Stimulated activated CD4-positive, alpha-beta T cell treated with anti-CD3 and anti-CD28 coated beads, Interleukin-1b, Interleukin-23, amount 100 ng/mL, for 1 hour (primary cell): ENCODE results near the gene ADGRD1.

Experiments used
- DNase-seq, 2 donors: peaks; one replicate each; pipeline ENCODE4 v3.0.0-alpha.2; 2020; ENCODE audit warnings: low read depth in 2 of 2

ADGRD1 gene

DNA sequence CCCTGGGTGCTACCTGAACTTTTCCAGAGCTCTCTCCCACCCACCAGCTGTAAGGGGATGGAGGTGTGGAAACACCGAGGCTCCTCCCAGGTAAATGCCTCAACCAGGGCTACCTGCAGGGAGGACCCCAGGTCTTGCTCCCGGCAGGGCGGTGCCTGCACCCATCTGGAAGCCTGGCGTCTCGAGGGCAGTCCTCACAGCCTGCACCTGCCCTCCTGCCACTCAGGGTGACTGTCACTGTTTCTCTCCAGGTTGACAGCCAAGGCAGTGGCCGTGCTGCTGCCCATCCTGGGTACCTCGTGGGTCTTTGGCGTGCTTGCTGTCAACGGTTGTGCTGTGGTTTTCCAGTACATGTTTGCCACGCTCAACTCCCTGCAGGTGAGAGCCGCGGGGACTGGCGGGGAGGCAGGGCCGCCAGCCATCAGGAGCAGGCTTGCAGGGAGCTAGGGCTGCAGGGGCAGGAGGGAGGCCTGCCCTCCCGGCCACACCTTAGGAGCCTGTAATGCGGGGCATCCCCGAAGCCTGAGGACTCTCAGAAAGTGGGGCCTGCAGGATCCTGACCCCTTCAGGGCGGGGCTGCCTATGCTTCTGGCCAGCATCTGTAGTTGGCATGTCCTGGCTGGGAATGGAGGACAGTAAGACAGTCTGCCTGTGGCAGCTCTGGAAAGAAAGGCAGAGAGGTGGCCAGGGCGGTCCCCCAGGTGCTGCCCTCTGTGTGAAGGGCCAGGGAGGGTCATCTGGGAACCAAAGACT, 182.3 kb downstream of the ADGRD1 start:
- no peak for DNase-seq

DNA sequence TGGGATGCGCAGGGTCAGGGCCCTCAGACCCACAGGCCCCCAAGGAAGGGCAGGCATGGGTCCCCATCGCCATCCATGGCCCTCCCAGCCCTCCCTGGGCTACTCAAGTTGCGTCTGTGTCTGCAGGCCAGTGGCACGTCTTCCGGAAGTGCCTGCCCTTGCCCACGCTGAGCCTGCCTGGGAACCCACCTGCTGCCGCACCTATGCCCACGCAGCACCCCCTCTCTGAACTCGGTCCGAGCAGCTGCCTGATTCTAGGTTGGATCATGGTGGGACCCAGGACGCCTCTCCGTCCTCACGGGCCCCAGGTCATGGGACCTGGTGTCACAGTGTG, 182.8 kb downstream of the ADGRD1 start:
- DNase-seq = no peak

DNA sequence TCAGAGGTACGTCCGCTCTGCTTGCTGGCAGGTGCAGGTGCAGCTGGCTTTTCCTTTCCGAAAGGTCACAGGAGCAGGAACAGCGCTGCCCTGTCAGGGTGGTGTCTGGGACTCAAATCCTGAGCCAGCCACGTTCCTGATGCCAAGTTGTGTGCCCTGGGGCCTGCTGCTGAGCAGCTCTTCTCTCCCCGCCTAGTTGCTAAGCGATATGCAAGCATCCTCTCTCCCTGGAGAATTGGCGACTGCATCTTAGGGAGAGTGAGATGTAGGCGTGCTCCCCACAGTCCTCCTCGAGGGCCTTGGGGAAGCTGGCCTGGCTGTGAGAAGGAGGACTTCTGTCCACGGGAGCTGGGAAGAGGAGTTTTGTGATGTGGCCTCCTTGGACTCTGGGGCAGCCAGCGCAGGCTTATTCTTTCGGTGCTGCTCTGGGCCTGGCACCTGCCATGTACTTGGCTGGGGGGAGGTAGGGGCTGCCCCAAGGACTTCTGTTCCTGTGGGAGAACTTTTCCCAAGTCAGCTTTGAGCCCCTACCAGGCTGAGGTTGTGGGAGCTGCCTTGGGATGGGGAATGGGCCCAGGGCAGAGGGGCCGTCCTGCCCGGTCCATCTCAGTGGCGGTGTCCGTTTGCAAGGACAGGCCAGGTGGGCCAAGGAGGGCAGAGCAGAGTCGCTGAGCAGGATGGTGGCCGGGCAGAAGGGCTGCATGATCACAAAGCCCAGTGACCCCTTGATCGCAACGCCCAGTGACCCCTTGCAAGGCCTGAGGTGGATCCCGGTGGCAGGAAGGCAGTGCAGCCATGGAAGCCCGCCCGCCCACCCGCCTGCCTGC, 183.5 kb downstream of the ADGRD1 start:
- DNase-seq = no peak

DNA sequence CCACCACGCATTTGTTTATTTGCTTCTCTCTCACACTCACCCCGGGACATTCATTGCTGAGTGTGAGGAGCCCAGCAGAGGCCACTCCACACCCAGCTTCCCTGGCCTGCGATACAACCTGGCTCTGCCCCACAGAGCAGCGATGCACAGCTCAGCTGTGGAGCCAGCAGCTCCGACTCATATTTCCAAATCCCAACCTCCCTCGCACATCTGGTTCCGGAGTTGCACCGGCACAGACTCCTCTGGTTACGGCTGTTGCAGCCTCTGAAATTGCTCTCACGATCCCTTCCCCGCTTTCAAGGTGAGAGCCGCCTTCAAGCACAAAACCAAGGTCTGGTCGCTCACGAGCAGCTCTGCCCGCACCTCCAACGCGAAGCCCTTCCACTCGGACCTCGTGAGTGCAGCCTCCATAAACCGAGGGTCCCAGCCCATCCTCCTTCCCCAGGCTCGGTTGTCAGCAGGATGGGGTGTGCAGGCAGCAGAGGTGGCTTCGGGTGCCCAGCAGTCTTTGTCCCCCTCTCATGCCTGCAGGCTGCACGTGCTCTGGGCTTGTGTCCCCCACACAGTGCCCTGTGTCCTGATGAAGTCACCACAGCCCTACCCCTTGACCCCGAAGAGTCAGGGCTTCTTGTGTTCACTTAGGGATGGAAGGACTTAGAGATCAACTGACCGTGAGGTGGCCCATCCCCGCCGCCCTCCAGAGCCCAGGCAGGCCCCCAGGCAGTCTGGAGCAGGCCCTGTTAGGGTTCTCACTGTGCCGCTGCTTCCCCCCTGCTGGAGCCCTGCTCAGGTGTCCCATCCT, 184.3 kb downstream of the ADGRD1 start:
- DNase-seq = no peak

DNA sequence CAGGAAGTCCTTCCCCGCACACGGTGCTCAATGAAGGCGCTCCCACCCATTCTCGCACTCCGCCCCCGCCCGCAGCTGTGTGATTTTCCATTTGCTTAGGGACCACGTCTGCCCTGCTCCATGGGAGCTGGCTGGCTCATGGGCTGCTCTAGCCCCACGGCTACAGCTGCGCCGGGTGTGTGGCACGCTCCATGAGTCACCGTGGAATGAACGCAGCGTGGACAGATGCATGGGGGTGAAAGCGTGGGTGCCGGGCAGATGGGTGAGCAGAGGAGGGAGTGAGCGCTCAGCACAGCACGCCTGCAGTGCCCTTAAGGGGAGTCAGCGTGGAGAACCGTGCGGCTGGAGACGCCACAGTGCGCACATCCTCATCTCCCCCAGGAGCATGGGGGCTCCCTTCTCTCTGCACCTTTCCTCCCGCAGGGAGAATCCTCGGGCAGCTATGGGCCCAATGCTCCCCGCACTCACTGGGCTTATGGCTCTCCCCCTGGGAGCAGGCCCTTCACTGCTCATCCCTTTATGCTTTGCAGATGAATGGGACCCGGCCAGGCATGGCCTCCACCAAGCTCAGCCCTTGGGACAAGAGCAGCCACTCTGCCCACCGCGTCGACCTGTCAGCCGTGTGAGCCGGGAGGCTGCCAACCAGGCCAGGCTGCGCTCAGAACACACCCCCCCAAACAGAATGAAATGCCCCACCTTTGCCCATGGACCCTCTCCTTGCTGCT, 185.1 kb downstream of the ADGRD1 start:
- no peak for DNase-seq

DNA sequence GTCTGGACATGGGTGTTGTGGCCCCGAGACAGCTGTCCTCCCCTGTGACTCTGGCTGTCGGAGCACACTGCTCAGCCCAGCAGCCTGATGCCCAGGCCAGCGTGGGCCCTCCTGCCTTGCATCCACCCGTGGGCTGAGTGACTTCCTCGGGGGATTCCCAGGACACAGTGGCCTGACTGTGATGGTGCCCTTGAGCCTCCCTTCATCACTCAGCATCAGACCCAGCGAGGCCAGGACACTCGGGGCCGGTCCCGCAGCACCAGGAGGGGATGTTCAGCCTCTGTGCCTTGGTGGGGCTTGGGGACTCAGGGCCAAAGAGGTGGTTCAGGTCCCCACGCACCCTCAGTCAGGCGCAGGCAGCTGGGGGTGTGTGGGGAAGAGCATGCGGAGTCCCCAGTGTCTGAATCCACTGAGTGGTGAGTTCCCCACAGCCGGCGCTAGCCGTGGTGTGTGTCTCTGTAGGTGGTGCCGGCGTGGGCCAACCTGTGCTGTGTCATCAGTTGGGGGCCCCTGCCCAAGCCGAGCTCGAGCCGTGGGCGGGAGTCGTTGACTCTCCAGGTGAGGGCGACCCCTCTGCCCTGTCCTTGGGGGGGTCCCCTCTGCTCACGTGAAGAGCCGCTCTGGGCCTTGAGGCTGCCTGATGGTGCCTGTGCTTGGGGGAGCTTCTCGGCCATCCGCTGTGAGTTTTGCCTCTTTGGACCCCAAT, 185.8 kb downstream of the ADGRD1 start:
- no peak for DNase-seq

DNA sequence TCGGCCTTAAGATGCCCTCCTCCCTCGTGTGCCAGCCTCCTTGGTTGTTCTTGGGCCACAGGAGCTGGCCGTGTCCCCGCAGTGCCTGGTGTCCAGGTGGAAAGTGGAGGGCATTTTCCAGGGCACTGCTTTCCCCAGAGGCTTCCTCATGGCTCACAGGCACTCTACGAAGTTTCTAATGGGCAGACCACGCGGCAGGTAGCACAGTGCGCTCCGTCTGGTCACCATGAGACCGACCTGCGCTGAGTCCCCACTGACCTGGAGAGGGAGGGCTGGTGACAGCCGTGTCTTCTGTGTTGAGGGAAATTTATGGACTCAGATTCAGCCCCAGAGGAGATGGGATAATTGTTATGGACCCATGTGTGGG, 186.3 kb downstream of the ADGRD1 start:
- no peak for DNase-seq

DNA sequence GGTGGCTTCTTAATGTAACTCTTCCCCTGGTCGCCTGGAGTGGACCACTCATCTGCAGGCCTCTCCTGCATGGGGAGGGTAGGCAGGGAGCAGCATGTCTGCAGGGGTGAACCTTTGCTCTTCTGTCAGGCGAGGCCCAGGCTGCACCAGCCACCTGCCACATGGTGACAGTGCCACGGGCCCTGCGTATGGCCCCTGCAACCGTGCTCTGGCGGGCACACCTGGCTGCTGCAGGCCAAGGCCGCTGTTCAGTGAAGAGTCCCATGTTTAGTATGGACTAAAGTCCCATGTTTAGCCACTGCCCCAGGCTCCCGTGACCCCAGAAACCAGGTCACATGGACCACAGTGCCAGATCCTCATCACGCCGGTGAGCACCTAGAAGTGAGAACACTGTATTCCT, 187.0 kb downstream of the ADGRD1 start:
- no peak for DNase-seq

DNA sequence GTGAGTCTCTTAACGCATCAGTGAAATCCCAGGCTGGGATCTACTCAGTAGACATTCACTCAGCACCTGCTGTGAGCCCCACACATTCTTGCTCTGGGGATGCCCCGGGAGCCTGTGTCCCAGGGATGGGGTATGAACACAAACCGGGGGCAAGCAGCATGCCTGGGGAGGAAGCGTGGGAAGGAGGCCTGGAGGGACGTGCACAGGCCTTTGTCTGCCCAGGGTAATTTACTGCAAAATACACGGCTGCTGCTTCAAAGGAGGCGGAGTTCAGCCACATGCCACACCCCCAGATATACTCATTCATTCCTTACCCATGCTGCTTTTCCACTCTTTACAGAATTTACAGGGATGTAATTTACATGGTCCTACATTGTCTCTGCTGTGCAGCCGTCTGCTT, 187.8 kb downstream of the ADGRD1 start:
- DNase-seq = no peak

DNA sequence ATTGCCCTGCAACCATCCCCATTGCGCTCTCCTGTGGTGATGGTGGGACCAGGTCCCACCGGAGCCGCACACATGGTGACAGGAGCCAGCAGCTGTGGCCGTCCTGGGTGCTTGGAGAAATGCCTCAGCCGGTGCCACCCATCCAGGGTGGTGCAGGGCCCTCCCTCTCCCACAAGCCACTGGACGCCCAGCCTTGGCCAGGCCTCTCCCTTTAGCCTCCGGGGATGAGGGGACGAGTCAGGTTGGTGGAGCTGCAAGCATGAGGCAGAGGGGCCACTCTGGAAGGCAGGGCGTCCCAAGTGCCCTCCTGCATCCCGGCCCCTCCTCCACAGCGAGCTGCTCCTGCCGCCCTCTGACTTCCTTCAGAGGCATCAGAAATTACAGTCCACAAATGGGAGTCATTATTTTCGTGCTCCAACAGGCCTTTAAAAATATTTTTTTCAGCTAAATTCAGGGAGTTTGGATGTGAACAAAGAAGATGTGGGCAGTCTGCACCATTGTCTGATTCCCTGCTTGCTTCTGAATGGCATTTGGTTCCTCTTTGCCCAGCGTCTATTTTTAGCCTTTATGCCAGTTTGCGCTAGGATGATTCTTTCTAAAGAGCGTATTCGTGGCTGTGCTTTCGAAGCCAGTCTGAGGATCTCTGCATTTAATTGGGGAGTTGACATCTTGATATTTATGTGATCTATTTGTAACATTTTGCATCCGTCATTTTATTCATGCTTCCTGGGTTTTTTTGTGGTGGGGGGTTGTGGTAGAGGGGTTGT, 189.4 kb downstream of the ADGRD1 start:
- no peak for DNase-seq

DNA sequence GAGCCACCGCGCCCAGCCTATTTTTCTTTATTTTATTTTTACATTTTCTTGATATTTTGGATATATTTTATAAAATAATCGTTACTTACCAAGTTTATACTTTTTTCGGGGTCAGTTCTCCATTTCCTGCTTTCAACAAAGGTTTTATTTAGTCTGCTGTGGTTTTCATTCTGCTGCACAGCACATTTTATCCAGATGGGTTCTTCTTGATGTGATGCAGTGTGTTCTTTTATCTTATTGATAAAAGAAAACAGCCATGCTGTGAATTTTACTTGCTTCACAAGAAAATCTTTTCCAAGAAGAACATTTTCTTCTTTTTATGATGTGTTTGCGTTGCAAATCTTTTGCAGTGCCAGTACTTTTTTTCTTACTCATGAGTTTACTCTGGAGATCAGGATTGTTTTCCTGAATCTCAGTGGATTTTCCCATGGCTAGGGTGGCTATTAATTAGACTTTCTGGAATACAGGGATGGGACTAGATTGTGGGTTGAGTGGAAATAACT, 192.5 kb downstream of the ADGRD1 start:
- no peak for DNase-seq

DNA sequence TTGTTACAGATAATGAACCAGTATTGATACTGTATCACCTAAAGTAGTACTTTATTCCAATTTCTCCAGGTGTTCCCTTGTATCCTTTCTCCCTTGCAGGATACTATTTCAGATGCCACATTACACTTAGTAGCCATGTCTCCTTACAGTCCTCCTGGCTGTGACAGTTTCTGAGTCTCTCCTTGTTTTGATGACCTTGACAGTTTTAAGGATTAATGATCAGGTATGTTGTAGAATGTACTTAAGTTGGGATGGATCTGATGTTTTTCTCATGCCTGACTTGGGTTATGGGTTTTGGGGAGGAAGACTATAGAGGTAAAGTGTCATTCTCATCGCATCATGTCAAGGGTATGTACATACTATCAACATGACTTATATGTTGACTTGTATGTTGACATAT, 193.6 kb downstream of the ADGRD1 start:
- DNase-seq = no peak

DNA sequence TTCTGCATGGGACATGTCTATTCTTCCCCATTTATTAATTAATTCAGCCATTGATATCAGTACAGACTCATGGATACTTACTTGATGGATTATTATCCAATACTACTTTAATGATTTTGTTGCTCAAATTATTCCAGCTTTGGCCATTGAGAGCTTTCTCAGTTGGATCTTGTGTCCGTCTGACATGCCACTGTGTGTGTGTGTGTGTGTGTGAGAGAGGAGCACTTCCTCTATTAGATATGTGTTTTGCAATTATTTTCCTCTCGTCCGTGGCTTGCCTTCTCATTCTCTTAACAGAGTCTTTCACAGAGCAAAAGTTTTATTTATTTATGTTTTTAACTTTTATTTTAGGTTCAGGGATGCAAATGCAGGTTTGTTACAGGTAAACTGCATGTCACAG, 194.2 kb downstream of the ADGRD1 start:
- DNase-seq = no peak

DNA sequence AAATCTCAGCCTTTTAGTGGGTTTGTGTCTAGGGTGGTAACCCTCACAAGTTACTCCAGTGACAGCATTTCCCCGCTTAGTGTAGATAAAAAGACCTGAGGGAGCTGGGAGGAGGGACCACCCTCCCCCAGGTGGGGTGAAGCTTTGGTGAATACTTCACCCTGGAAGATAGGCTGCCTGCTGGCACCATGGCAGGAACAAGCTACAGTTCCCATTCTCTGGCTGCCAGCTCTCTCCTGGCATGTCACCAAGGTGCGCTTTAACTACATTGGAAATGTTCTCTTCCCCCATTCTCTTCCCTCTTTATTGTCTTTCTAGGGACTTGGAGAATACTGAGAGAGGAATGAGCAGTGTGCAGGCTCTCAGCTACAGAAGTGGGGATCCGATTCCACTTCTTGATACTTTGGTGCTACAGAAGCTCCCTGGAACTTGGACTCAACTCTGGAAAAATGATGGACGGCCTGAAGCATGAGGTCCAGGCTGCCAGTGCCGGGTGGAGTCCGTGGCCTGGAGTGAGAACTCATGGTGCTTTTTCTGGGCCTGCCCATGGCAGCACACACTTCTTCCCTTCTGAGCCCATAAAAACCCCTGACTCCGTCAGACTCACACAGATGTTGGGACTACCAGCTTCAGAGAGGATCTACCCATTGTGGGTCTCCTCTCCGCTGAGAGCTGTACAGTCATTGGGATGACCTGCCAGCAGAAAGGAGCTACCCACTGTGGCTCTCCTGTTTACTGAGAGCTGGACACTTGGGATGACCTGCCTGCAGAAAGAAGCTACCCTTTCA, 198.0 kb downstream of the ADGRD1 start:
- DNase-seq = no peak

DNA sequence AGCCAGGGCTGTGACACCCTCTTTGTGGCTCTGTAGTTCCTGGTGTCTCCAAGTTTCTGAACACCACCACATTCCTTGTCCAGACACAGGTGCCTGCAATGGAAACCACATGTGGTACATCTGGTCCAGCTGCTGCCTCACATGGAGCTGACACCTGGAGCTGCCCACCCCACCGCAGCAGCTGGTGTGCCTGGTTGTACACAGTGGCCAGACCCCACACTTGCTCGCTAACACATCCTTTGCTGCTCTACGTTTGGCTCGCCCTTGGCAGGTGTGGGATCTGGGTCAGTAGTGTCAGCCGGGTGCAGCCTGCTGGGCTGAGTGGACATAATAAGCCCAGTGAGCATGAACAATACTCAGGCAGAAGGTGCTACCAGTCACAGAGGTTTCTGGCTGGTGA, 198.9 kb downstream of the ADGRD1 start:
- no peak for DNase-seq

DNA sequence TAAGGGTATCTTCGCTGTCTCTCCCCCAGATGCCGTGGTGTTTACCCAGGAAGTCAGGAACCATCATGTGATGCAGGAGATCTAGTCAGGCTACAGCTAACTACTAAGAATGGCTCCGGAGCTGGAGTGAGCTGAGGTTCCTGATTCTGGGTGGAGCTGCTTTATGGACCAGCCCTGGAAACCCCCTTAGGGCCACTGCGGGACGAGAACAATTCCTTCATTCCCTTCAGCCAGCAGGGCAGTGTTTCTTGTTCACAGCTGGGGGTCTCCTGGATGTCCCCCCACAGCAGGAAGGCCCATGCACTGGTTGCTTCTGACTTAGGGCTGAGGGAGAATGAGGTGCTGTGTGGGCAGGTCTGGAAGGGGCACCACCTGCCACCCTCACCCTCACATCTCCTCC, 199.3 kb downstream of the ADGRD1 start:
- no peak for DNase-seq

DNA sequence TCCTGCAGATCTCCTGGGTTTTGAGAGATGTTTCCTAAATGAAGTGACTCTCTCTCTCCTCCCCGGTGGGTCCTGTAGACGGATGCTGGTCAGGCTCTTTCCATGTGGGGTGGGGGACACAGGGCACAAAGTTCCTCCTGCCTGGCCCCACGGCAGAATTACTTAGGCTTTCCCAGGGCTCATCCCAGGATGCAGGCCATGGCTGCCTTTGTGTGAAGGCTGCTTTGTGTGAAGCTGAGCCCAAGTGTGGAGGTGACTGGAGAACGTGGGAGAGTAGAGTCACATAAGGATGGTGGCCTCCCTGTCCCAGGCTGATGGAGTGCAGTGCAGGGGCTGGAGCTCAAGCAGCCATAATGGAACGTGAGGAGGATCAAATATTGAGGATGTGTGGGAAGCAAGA, 200.2 kb downstream of the ADGRD1 start:
- no peak for DNase-seq

DNA sequence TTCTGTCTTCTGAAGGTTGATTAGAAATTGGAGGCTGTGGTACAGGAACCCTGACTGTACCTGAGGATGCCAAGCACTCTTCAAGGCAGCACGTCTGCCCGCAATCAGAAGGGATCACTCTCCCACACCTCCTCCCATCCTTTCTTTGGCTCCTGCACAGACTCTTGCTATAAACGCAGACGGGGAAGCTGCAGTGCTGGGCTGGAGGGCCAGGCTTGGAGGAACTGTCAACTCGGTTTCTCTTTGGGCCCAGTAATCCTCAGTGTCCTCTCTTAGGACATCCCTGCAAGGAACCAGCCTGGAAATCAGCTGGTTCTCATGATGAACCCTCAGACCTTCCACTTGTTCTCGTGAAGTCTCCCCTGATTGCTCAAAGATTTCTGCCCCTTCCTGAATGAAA, 201.4 kb downstream of the ADGRD1 start:
- DNase-seq = no peak

DNA sequence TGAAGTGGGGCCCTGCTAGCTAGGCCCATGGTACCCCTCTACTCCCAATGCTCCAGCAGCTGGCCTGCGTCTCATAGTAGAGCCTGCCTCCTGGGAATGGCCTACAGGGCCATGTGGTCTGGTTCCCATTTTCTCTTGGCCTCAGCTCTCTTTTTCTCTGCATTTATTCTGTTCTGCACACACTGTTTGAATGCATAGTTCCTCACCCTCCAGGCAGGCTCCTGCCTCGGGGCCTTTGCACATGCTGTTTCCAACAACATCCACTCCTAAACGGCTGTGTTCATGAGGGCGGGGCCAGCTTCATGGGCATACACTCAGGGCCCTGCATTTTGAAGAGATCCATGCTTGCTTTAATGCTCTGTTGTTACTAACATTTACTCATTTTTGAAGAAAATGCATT, 204.0 kb downstream of the ADGRD1 start:
- no peak for DNase-seq

DNA sequence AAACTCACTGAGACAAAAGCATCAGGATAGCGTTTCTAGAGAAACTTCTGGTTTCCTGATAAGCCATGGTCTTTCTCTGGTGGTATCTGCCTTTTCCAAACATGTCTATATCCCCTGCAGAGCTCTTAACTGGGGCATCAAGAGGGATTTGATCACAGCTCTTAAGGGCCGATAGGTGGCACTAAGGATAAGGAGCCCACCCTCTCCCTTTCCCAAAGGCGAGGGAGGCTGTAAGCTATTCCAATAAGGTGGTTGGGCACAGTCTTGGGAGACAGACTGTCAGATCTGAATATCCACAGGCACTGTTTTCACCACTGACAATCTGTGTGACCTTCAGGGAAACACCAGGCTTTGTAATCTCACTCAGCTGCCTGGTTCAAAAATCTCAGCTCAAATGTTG, 206.0 kb downstream of the ADGRD1 start:
- no peak for DNase-seq
